ENCODE data around the gene KIR2DL4.
"Not testable (repeated sequence)": the region's sequence is repeated elsewhere in the genome, so short reads cannot be mapped to it uniquely, and the experiment has no call there.

GRCh38 chr19:54772666-54773065 is 30.7 kb upstream of the KIR2DL4 start:
- TF ChIP-seq, protein P1, sequence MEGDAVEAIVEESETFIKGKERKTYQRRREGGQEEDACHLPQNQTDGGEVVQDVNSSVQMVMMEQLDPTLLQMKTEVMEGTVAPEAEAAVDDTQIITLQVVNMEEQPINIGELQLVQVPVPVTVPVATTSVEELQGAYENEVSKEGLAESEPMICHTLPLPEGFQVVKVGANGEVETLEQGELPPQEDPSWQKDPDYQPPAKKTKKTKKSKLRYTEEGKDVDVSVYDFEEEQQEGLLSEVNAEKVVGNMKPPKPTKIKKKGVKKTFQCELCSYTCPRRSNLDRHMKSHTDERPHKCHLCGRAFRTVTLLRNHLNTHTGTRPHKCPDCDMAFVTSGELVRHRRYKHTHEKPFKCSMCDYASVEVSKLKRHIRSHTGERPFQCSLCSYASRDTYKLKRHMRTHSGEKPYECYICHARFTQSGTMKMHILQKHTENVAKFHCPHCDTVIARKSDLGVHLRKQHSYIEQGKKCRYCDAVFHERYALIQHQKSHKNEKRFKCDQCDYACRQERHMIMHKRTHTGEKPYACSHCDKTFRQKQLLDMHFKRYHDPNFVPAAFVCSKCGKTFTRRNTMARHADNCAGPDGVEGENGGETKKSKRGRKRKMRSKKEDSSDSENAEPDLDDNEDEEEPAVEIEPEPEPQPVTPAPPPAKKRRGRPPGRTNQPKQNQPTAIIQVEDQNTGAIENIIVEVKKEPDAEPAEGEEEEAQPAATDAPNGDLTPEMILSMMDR (IDR thresholded peaks at IDR 0.05): not testable (repeated sequence)
- not testable (repeated sequence) for TF ChIP-seq POLR2AphosphoS5 (IDR thresholded peaks at IDR 0.05)

All from suprapubic skin (tissue), 3 donors.